Panc1 (cell line): ENCODE data around the gene CNKSR3. TPM values are rescaled to one million over a fixed set of nuclear protein-coding genes. Genes with fewer than 3 reads are reported as not detected.

ENCODE experiments used
- ATAC-seq: fragments of 200-7000 bp; cut with Tn5 transposase; 2 replicates; pipeline ENCODE4 v1.9.1; 2020; ENCODE audit warnings: mild to moderate bottlenecking, moderate library complexity
- BruUV-seq: library from RNA; stranded (reverse); fragments of 400-500 nt; replicated peaks from 2 replicates; lab custom pipeline; 2021; lab: Mats Ljungman, UMichigan
- CTCF ChIA-PET: fragments of 300-600 bp; sonication (Branson Sonifier 250); formaldehyde crosslinking; loops from one replicate; lab custom pipeline; 2022; ENCODE audit warnings: antibody characterized with exemption; lab: Charles Lee
- POLR2A ChIA-PET: fragments of 300-600 bp; sonication (Branson Sonifier 250); formaldehyde crosslinking; loops from one replicate; lab custom pipeline; 2022; ENCODE audit warnings: antibody characterized with exemption; lab: Charles Lee
- DNase-seq: peaks from one replicate; pipeline ENCODE4 v3.0.0-alpha.2; 2010; ENCODE audit warnings: low read depth, low spot score
- H3K27ac ChIP-seq: 2 replicates; pipeline ENCODE4 v1.5.1; 2011; ENCODE audit warnings: mild to moderate bottlenecking, low read length, inconsistent platforms
- H3K27me3 ChIP-seq: fragments of 200-500 bp; sonication (Bioruptor generic); 2 replicates; pipeline ENCODE4 v1.6.0; 2014; ENCODE audit warnings: low read length, inconsistent platforms; ENCODE audit not compliant: control insufficient read depth, insufficient read depth
- H3K36me3 ChIP-seq: fragments of 200-500 bp; sonication (Bioruptor generic); 2 replicates; pipeline ENCODE4 v1.5.1; 2014; ENCODE audit warnings: inconsistent platforms, mild to moderate bottlenecking, low read length, moderate library complexity; ENCODE audit not compliant: control insufficient read depth, insufficient read depth
- H3K4me1 ChIP-seq: 2 replicates; pipeline ENCODE4 v1.5.1; 2011; ENCODE audit warnings: inconsistent platforms, mild to moderate bottlenecking, low read length, moderate library complexity; ENCODE audit not compliant: control insufficient read depth, insufficient read depth
- H3K4me3 ChIP-seq, 2 experiments: 2 replicates each; pipeline ENCODE4 v1.5.1; 2011 to 2012; ENCODE audit warnings: low read depth in 2 of 2, low read length in 2 of 2, mild to moderate bottlenecking in 2 of 2, inconsistent platforms in 1 of 2, moderate library complexity in 1 of 2
- H3K9me3 ChIP-seq: fragments of 200-500 bp; sonication (Bioruptor generic); 2 replicates; pipeline ENCODE4 v1.5.1; 2014; ENCODE audit warnings: low read depth, mild to moderate bottlenecking, inconsistent platforms, low read length, moderate library complexity; ENCODE audit not compliant: control insufficient read depth, insufficient read depth
- CTCF ChIP-seq: fragments of 450-650 bp; IDR thresholded peaks from 2 replicates; pipeline ENCODE4 v1.5.1; 2017; ENCODE audit warnings: mild to moderate bottlenecking
- POLR2AphosphoS5 ChIP-seq: IDR thresholded peaks from 2 replicates; pipeline ENCODE4 v1.6.1; 2012; ENCODE audit warnings: mild to moderate bottlenecking, low read depth, low read length, moderate library complexity
- REST ChIP-seq, 2 experiments: IDR thresholded peaks; 2 replicates each; pipeline ENCODE4 v1.6.1; 2011 to 2012; ENCODE audit warnings: low read depth in 2 of 2, control low read depth in 1 of 2, low read length in 1 of 2, mild to moderate bottlenecking in 1 of 2, moderate library complexity in 1 of 2; ENCODE audit not compliant: insufficient read depth in 1 of 2
- SIN3A ChIP-seq: IDR thresholded peaks from 2 replicates; pipeline ENCODE4 v1.6.1; 2012; ENCODE audit warnings: low read depth, mild to moderate bottlenecking, low read length, moderate library complexity, borderline replicate concordance; ENCODE audit not compliant: insufficient read depth
- TCF7L2 ChIP-seq: IDR thresholded peaks from 2 replicates; pipeline ENCODE4 v1.6.1; 2011; ENCODE audit warnings: mild to moderate bottlenecking, low read depth, low read length, inconsistent platforms
- in situ Hi-C: cut with HindIII; loops from 2 replicates; pipeline ENCODE4 v1.10.0; 2016; ENCODE audit warnings: low sequenced_read_pairs, low pct_unique_long_range_greater_than_20kb
- intact Hi-C: fragments of 100-400 bp; cut with micrococcal nuclease; formaldehyde crosslinking; loops from one replicate; pipeline ENCODE4 v1.10.0; 2022; ENCODE audit not compliant: unreplicated experiment
- total RNA-seq: library from RNA; stranded (reverse); gene quantifications from one replicate; pipeline ENCODE4 v1.2.1, GENCODE V29; 2021; ENCODE audit not compliant: unreplicated experiment

CNKSR3 gene
- total RNA-seq, 1 experiment from 2014 or later = 18.2 TPM

GRCh38 chr6:154496186-154496585, 14.3 kb downstream of the CNKSR3 start:
- POLR2A ChIA-PET = no interaction called here
- CTCF ChIA-PET = no interaction called here

GRCh38 chr6:154494592-154495311, 15.7 kb downstream of the CNKSR3 start:
- no peak overlapping the region for H3K4me3 ChIP-seq
- BruUV-seq = no TSS peak
- ChIA-PET CTCF (no interaction called here), POLR2A (no interaction called here)
- intact Hi-C loops (no loop called here), in situ Hi-C loops (no loop called here)
- no peaks in the 10 kb centered on the region for H3K27me3 ChIP-seq
- DNase-seq (no peak), ATAC-seq (no peak)
- no peaks in the 10 kb centered on the region for H3K9me3 ChIP-seq
- TF ChIP-seq CTCF = no peak
- TF ChIP-seq REST (IDR thresholded peaks at IDR 0.05; ENCODE audit: insufficient read depth in 1 of 2, low read depth in 2 of 2, low read length in 1 of 2) = no peak
- no peak for TF ChIP-seq TCF7L2
- TF ChIP-seq SIN3A = no peak
- TF ChIP-seq POLR2AphosphoS5 = no peak
- H3K27ac ChIP-seq = no peak overlapping the region
- no peaks in the 10 kb centered on the region for H3K36me3 ChIP-seq
- H3K4me1 ChIP-seq = no peaks in the 10 kb centered on the region

More at GRCh38 chr6:154496186-154496585, 14.3 kb downstream of the CNKSR3 start:
- intact Hi-C loops = no loop called here
- H3K4me1 ChIP-seq = no peaks in the 10 kb centered on the region
- no peaks in the 10 kb centered on the region for H3K36me3 ChIP-seq
- H3K27ac ChIP-seq = no peak overlapping the region
- TF ChIP-seq SIN3A (no peak), REST (IDR thresholded peaks at IDR 0.05; ENCODE audit: insufficient read depth in 1 of 2, low read depth in 2 of 2, low read length in 1 of 2) (no peak), POLR2AphosphoS5 (no peak), TCF7L2 (no peak), CTCF (no peak)
- in situ Hi-C loops = no loop called here
- no peaks in the 10 kb centered on the region for H3K27me3 ChIP-seq
- ATAC-seq (no peak), DNase-seq (no peak)
- no peaks in the 10 kb centered on the region for H3K9me3 ChIP-seq
- no TSS peak for BruUV-seq
- H3K4me3 ChIP-seq = no peak overlapping the region
